BE2C (cell line): ENCODE measurements around the gene TBL2.

Experiments used
- DNase-seq: peaks from one replicate; pipeline ENCODE4 v3.0.0-alpha.2; 2020
- H3K27me3 ChIP-seq: fragments of 250-450 bp; sonication (Bioruptor Pico); 2 replicates; pipeline ENCODE4 v1.5.1; 2020; ENCODE audit warnings: mild to moderate bottlenecking
- H3K36me3 ChIP-seq: fragments of 250-450 bp; sonication (Bioruptor Pico); 2 replicates; pipeline ENCODE4 v1.5.1; 2020; ENCODE audit warnings: mild to moderate bottlenecking
- H3K4me1 ChIP-seq: fragments of 250-450 bp; sonication (Bioruptor Pico); 2 replicates; pipeline ENCODE4 v1.5.1; 2020
- H3K4me3 ChIP-seq: 2 replicates; pipeline ENCODE4 v1.5.1; 2011; ENCODE audit warnings: low read depth, low read length
- H3K9me3 ChIP-seq: fragments of 250-450 bp; sonication (Bioruptor Pico); 2 replicates; pipeline ENCODE4 v1.5.1; 2020
- TF ChIP-seq, protein P1 (sequence below): IDR thresholded peaks from 2 replicates; pipeline ENCODE4 v1.5.1; 2012; ENCODE audit warnings: mild to moderate bottlenecking, low read depth, low read length

Gene TBL2

DNA sequence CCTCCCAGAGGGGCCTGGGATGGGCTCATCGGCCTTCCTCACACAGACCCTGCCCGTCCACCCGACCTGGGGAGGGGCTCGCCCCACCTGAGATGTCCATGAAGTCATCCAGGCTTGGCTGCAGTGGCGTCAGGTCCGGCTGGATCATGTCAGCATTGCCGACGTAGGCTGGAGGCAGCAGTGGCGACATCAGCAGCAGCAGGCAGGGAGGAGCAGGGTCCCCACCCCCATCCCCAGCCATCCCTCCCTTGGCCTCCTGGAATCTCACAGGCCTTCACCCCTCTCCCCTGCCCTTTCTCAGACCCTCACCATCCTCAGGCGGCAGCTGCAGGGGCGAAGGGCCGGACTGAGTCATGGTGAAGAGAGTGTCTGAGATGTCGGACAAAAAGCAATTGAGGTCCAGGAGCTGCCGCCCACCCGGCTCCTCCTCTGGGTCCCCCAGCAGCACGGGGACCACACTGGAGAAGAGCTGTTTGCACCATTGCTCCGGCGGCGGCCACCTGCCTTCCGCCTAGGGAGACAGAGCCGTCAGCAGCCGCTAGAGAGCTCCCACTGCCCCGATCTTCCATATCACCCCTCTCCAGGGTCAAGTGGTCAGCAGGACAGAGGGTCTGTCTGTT, 27.3 kb upstream of the TBL2 start:
- Histone ChIP-seq H3K36me3 (no peaks in the 10 kb centered on the region), H3K4me1 (no peaks in the 10 kb centered on the region), H3K4me3 (no peak overlapping the region), H3K9me3 (no peaks in the 10 kb centered on the region), H3K27me3 (peaks cover 20% of the 10 kb centered on the region)
- DNase-seq = no peak
- TF ChIP-seq, protein P1, sequence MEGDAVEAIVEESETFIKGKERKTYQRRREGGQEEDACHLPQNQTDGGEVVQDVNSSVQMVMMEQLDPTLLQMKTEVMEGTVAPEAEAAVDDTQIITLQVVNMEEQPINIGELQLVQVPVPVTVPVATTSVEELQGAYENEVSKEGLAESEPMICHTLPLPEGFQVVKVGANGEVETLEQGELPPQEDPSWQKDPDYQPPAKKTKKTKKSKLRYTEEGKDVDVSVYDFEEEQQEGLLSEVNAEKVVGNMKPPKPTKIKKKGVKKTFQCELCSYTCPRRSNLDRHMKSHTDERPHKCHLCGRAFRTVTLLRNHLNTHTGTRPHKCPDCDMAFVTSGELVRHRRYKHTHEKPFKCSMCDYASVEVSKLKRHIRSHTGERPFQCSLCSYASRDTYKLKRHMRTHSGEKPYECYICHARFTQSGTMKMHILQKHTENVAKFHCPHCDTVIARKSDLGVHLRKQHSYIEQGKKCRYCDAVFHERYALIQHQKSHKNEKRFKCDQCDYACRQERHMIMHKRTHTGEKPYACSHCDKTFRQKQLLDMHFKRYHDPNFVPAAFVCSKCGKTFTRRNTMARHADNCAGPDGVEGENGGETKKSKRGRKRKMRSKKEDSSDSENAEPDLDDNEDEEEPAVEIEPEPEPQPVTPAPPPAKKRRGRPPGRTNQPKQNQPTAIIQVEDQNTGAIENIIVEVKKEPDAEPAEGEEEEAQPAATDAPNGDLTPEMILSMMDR = no peak

DNA sequence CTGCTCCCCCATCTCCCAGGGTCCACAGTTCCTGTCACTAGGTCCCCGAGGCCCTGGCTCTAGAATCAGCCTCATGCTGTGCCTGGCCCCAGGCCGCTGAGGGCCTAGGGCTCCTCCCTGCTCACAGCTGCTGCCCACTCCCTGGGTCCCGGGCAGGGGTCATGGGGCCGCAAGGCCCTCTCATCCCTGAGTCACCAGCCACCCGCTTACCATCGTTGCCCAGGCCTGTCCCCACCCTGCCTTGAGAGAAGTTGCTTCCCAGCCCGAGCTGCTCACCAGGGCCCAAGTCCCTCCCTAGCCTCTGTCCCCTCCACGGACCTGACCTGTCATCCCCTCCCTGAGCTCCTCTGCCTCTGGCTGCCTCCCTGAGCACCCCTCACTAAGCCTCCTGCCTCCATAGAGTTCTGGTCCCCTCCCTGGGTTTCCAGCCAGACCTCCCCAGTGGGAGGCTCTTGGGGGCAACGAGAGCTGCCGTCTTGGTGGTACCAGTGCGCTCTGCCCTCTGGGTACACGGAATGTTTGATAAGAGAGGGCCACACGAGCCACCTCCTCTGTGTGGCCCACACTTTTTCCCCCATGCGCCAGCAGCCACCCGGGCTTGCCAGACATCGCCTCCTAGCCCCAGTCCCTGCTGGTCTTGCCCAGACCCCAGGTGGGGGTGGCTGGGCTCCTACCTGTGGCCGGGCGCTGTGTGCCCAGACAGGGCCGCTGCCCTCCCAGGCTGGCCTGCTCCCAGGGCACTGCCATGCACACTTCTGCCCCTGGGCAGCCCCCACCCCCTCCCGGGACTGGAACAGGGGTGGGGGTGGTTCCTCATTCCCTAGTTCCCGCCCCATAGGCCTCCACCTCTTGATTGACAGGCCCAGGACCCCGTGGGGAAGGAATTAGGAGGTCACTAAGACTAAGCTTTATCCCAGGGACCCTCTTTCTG, 24.6 kb upstream of the TBL2 start:
- no peaks in the 10 kb centered on the region for H3K4me1 ChIP-seq
- H3K4me3 ChIP-seq = no peak overlapping the region
- TF ChIP-seq, protein P1 = no peak
- DNase-seq = no peak
- H3K36me3 ChIP-seq = no peaks in the 10 kb centered on the region
- no peaks in the 10 kb centered on the region for H3K9me3 ChIP-seq
- H3K27me3 ChIP-seq = peaks cover 25% of the 10 kb centered on the region

DNA sequence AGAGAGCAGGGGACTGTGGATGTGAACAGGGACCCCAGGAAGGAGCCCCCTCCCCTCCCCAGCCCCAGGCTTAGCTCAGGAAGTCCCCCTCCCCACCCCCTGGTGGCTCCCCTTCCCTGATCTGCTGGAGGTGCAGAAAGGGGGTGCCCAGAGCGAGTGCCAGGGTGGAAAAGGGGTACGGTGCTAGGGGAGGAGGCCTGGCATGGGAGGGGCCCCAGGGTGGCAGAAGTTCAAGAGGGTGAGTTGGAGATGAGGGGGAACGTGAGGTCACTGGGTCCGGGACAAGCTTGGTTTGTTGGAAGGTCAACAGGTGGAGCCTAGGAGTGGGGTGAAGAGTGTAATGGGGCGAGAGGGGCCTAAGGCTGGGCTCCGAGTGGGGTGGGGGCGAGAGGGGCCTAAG, 21.5 kb upstream of the TBL2 start:
- H3K4me3 ChIP-seq = no peak overlapping the region
- no peaks in the 10 kb centered on the region for H3K9me3 ChIP-seq
- H3K4me1 ChIP-seq = no peaks in the 10 kb centered on the region
- H3K36me3 ChIP-seq = no peaks in the 10 kb centered on the region
- DNase-seq = no peak
- TF ChIP-seq, protein P1 = no peak
- peaks cover 9% of the 10 kb centered on the region for H3K27me3 ChIP-seq

DNA sequence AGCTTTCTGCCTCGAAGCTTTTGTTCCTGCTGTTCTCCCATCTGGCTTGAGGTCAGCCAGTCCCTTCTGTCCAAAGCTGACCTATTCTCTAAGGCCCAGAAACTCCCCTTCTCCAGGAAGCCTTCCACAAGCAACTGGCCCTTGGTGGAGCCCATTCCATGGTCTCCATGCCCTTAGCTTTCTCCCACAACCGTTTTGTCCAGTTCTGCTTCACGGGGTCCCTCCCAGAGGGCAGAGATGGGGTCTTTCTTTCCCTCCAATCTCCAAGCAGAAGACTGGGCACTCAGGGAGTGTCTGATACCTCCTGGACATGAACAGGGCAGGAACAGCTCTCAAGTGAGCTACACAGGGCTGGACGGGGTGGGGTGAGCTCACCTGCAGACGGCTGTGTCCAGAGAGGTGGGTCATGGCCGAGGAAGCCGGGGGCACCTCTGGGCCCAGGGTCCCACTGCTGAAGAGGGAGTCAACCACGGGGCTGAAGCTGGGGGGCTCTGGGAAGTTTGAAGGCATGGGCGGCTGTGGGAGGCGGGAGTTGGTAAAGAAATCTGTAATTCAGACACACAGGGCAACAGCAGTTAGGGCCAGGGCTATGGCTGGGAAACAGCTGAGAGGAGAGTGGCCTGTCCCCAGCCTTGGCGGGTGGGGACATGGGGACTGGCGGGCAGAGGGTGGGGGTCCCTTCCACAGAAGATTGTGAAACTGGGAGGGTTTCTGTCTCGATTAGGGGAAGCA, 20.9 kb upstream of the TBL2 start:
- no peaks in the 10 kb centered on the region for H3K36me3 ChIP-seq
- DNase-seq = no peak
- no peaks in the 10 kb centered on the region for H3K9me3 ChIP-seq
- no peak overlapping the region for H3K4me3 ChIP-seq
- peaks cover 6% of the 10 kb centered on the region; the same call in 1 of the 2 replicates for H3K27me3 ChIP-seq
- no peaks in the 10 kb centered on the region for H3K4me1 ChIP-seq
- TF ChIP-seq, protein P1 = no peak

DNA sequence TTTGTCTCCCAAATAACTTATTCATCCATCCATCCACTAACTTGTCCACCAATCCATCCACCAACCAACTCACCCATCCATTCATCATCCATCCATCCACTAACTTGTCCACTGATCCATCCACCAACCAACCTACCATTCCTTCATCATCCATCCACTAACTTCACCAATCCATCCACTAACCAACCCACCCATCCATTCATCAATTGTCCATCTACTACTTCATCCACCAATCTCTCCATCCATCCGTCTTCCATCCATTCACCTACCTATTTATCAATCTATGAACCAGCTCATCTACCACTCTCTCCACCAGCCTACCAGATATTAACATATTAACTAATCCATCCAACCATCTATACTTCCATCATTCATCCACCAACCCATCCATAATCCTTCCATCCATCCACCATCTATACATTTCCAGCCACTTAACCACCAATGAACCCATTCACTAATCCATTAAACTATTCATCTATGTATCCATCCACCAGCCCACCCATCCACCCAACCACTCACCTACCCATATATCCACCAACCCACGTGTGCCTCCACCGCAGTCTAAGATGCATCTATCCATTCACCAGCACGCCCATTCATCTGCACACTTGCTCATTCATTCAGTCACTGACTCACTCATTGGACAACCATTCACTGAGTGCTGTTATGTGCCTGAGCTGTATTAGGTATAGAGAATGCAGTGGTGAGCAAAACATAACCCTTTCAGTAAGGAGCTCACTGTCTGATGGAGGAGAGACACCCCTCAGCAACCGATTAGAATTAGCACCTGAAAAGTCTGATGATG, 19.8 kb upstream of the TBL2 start:
- H3K36me3 ChIP-seq = no peaks in the 10 kb centered on the region
- H3K27me3 ChIP-seq = peaks cover 6% of the 10 kb centered on the region; the same call in 1 of the 2 replicates
- DNase-seq = no peak
- TF ChIP-seq, protein P1 = no peak
- H3K4me1 ChIP-seq = no peaks in the 10 kb centered on the region
- H3K4me3 ChIP-seq = no peak overlapping the region
- no peaks in the 10 kb centered on the region for H3K9me3 ChIP-seq
